CD4-positive, CD25-positive, alpha-beta regulatory T cell (primary cell): ENCODE measurements around the gene PRRX2. TPM values are rescaled to one million over a fixed set of nuclear protein-coding genes. Genes with fewer than 3 reads are reported as not detected.

ENCODE experiments used
- ATAC-seq, 2 donors: fragments of 150-1000 bp; cut with Tn5 transposase; one replicate each; pipeline ENCODE4 v1.10.0; 2021; ENCODE audit warnings: low read depth in 2 of 2, moderate number of reproducible peaks in 2 of 2, moderate library complexity in 1 of 2
- DNase-seq, 3 donors: peaks; one replicate each; pipeline versions ENCODE4 v3.0.0 to v3.0.0-alpha.2; 2012 to 2022; ENCODE audit warnings: mixed read lengths in 1 of 3
- H3K27ac ChIP-seq: one replicate; pipeline ENCODE4 v1.7.0; 2013; ENCODE audit warnings: mild to moderate bottlenecking, low read length; ENCODE audit not compliant: insufficient read depth, poor library complexity, severe bottlenecking
- H3K27me3 ChIP-seq: one replicate; pipeline ENCODE4 v1.7.0; 2013; ENCODE audit warnings: low read length; ENCODE audit not compliant: control insufficient read depth, insufficient read depth
- H3K36me3 ChIP-seq: one replicate; pipeline ENCODE4 v1.7.0; 2013; ENCODE audit warnings: mild to moderate bottlenecking, low read length, moderate library complexity; ENCODE audit not compliant: control insufficient read depth, insufficient read depth
- H3K4me1 ChIP-seq: 2 replicates; pipeline ENCODE4 v1.7.0; 2013; ENCODE audit warnings: mild to moderate bottlenecking, low read length; ENCODE audit not compliant: insufficient read depth, control insufficient read depth, poor library complexity, severe bottlenecking
- H3K4me3 ChIP-seq: one replicate; pipeline ENCODE4 v1.7.0; 2013; ENCODE audit warnings: low read depth, mild to moderate bottlenecking, low read length, moderate library complexity
- H3K9me3 ChIP-seq, 2 experiments: 1 replicate in 1 of 2; 2 replicates in 1 of 2; pipeline ENCODE4 v1.7.0; 2013; ENCODE audit warnings: low read length in 2 of 2, mild to moderate bottlenecking in 1 of 2, moderate library complexity in 1 of 2; ENCODE audit not compliant: control insufficient read depth in 2 of 2
- H3K27ac Mint-ChIP-seq, 3 donors: one replicate each; pipeline ENCODE4 v1.8.0; 2020 to 2022; ENCODE audit warnings: mild to moderate bottlenecking in 3 of 3, mixed read lengths in 3 of 3, moderate library complexity in 2 of 3
- H3K27me3 Mint-ChIP-seq: one replicate; pipeline ENCODE4 v1.8.0; 2022; ENCODE audit warnings: mild to moderate bottlenecking, mixed read lengths
- H3K36me3 Mint-ChIP-seq: one replicate; pipeline ENCODE4 v1.8.0; 2020; ENCODE audit warnings: mixed read lengths
- H3K4me1 Mint-ChIP-seq, 4 donors: one replicate each; pipeline ENCODE4 v1.8.0; 2020 to 2022; ENCODE audit warnings: mixed read lengths in 4 of 4, mild to moderate bottlenecking in 1 of 4
- H3K4me3 Mint-ChIP-seq, 4 donors: one replicate each; pipeline ENCODE4 v1.8.0; 2020 to 2022; ENCODE audit warnings: mild to moderate bottlenecking in 4 of 4, mixed read lengths in 4 of 4, moderate library complexity in 3 of 4
- H3K9me3 Mint-ChIP-seq, 7 donors: one replicate each; pipeline ENCODE4 v1.8.0; 2020 to 2022; ENCODE audit warnings: mixed read lengths in 7 of 7, mild to moderate bottlenecking in 3 of 7, moderate library complexity in 2 of 7
- polyA plus RNA-seq, 4 donors: library from polyadenylated mRNA; unstranded; fragments of 300-500 nt; fragmentation: Illumina TruSeq; gene quantifications; one replicate each; pipeline ENCODE4 v1.2.3, GENCODE V29; 2021
- total RNA-seq: library from RNA; stranded (reverse); gene quantifications from one replicate; pipeline ENCODE4 v1.2.3, GENCODE V29; 2022

The PRRX2 gene
- total and polyA plus RNA-seq, 5 donors from 2014 or later, result not detected

DNA sequence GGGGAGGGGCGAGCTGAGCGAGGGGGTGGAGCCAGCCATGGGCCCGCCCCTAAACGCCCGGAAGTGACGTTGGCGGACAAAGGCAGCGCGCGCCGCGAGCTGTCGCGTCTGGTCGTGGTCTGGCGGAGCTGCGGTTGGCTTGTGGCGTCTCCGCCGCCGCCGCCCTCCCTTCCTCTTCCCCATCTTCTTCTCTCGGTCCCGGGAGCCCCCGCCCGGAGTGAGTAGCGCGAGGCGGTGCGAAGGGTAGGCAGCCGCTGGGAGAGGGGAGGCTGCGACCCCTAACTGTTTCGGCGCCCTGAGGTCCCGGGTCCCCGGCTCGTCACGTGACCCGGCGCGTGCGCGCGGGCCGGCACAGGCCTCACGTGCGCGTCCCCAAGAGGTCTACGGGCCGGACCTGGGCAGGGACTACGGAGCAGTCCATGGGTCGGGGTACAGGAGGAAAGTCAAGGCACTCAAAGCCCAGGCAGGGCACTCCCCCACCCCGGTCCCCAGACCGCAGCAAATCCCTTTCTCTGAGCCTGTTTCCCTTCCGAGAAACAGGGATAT is 39.3 kb upstream of the PRRX2 start, which contains the start of gene NTMT1:
NTMT1 (plus strand) TSS at position 85 of the 546 bp plus-strand sequence. CDS start 6,541 bp downstream, outside the sequence.
- DNase-seq (peak; percentile 85 to 90 (median 90)), ATAC-seq (peak; percentile 75 to 76)
- H3K27ac Mint-ChIP-seq, result peak within 1 kb of the TSS; percentile 43 to 97 (median 95)
- Histone ChIP-seq H3K4me1 (peaks cover 42% of the 10 kb centered on the region), H3K27ac (peak within 1 kb of the TSS; percentile 94), H3K36me3 (peaks cover 7% of the 10 kb centered on the region), H3K27me3 (peaks cover under 1% of the 10 kb centered on the region), H3K9me3 (no peaks in the 10 kb centered on the region), H3K4me3 (peak within 1 kb of the TSS; percentile 84)
- H3K27me3 Mint-ChIP-seq, result peaks cover 36% of the 10 kb centered on the region
- peak within 1 kb of the TSS; percentile 87 to 93 (median 90) for H3K4me3 Mint-ChIP-seq
- H3K4me1 Mint-ChIP-seq, result peaks cover 22 to 66% (median 50%) of the 10 kb centered on the region in 4 donors
- peaks cover 0 to 2% (median 0%) of the 10 kb centered on the region in 7 donors for H3K9me3 Mint-ChIP-seq
- H3K36me3 Mint-ChIP-seq, result no peaks in the 10 kb centered on the region

DNA sequence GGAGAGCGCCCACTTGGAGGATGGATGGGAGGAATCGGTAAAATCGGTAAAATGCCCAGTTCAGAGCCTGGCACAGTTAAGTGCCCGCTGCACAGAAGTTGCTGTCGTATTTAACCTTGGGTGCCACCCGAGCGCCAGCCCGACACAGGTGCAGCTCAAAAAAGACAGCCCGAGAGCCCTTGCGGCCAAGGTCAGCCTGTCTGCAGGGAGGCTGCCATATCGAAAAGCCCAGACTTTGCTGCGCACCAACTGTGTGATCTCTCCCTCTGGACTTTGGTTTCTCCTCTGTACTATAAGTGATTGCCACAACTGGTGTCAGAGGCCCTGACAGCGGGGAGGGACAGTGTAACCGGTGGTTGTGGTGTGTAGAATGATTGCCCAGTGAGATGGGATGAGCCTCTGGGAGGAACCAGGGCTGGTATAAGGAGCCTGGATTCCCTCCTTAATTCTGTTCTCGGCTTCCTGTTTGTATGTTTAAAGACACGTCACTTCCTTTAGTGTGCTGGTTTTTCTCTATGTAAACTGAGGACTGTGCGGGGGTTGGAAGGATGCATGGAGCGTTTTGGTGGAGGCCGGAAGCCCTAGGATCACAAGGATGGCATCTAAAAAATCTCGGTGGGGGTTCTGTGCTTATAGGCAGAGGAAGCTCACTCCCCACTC is 38.7 kb upstream of the PRRX2 start:
- H3K4me3 Mint-ChIP-seq, result peak overlapping the region; percentile 87 to 93 (median 90)
- peak overlapping the region; percentile 12 to 97 (median 95) for H3K27ac Mint-ChIP-seq
- no peaks in the 10 kb centered on the region for H3K27me3 ChIP-seq
- H3K27ac ChIP-seq, result peak overlapping the region; percentile 94
- H3K9me3 Mint-ChIP-seq, result peaks cover 0 to 2% (median 0%) of the 10 kb centered on the region in 7 donors
- DNase-seq, result peak; percentile 38 to 62 (median 47)
- peaks cover 7% of the 10 kb centered on the region for H3K36me3 ChIP-seq
- H3K4me1 ChIP-seq, result peaks cover 44% of the 10 kb centered on the region
- H3K4me3 ChIP-seq, result peak overlapping the region; percentile 84
- H3K4me1 Mint-ChIP-seq, result peaks cover 22 to 71% (median 55%) of the 10 kb centered on the region in 4 donors
- peaks cover 29% of the 10 kb centered on the region for H3K27me3 Mint-ChIP-seq
- H3K9me3 ChIP-seq, result no peaks in the 10 kb centered on the region
- H3K36me3 Mint-ChIP-seq, result no peaks in the 10 kb centered on the region
- peak; percentile 22 to 26 for ATAC-seq

DNA sequence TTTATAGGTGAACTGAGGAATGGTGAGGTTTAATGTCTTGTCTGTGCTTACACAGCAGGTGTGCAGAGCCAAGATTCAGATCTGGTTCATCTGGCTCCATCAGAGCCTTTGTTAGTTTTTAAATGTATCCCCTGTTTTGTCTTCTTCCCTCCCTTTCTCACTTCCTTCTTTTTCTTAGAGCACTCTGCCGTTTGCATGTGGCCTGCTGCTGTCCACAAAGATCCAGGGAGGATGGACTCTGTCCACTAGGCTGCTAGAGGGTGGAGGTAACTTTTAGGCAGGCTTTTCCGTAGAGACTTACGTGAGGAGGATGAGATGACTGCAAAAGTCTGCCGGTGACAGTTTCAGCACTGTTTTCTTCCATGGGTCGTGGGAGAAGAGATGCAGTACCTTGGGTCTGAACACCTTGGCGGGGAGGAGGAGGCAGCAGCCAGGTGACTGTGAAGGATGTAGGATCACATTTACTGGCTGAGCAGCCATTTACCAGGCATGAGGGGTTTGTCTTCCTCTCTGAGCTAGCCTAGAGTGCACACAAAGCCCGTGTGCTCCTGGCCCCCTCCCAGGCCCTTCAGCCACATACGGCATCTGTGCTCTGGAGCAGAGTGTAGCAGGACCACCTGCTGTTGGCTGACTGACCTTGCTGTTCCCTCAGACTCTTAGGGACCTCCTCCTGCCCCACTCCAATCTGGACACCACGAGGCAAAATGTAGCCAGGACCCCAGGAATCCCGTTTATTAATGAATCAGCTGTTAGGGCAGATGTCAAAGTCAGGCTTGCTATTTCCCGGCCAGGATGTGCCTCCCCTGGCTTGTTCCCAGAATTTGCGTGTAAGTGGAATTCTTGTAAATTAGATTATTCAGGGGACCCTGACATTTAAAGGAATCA is 37.6 kb upstream of the PRRX2 start:
- Mint-ChIP-seq H3K4me3 (peak overlapping the region; percentile 87 to 93 (median 90)), H3K4me1 (peaks cover 22 to 76% (median 57%) of the 10 kb centered on the region in 4 donors), H3K27ac (peak overlapping the region in 2 of 3 donors; percentile 95 to 97), H3K9me3 (peaks cover 0 to 2% (median 0%) of the 10 kb centered on the region in 7 donors), H3K27me3 (peaks cover 19% of the 10 kb centered on the region), H3K36me3 (peaks cover 4% of the 10 kb centered on the region)
- no peaks in the 10 kb centered on the region for H3K27me3 ChIP-seq
- DNase-seq, result no peak
- H3K9me3 ChIP-seq, result no peaks in the 10 kb centered on the region
- H3K36me3 ChIP-seq, result peaks cover 13% of the 10 kb centered on the region
- ATAC-seq, result no peak
- H3K4me3 ChIP-seq, result peak overlapping the region; percentile 84
- peak overlapping the region; percentile 6 for H3K27ac ChIP-seq
- H3K4me1 ChIP-seq, result peaks cover 45% of the 10 kb centered on the region

DNA sequence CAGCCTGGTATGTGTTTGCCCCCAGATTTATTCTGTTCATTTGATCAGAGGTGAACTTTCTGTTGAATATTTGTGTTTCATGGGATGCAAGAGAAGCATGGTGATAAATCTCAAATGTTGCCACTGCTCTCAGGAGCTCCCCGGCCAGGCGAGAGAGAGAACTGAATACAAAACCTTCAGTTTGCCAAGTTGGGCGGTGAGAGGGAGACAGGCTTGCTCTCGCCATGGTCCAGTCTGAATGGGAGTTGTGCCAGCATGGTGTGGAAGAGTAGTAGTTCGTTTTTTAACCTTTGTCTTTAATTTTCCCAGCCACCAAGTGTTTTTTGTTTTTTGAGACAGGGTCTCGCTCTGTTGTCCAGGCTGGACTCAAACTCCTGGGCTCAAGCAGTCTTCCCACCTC is 36.7 kb upstream of the PRRX2 start:
- Mint-ChIP-seq H3K27me3 (peaks cover 14% of the 10 kb centered on the region), H3K27ac (peak overlapping the region in 2 of 3 donors; percentile 20 to 95), H3K4me3 (peak overlapping the region in 3 of 4 donors; percentile 33 to 91 (median 57)), H3K4me1 (peaks cover 18 to 72% (median 54%) of the 10 kb centered on the region in 4 donors), H3K36me3 (peaks cover 4% of the 10 kb centered on the region), H3K9me3 (no peaks in the 10 kb centered on the region)
- H3K4me3 ChIP-seq, result no peak overlapping the region
- no peaks in the 10 kb centered on the region for H3K27me3 ChIP-seq
- no peak overlapping the region for H3K27ac ChIP-seq
- H3K4me1 ChIP-seq, result peaks cover 45% of the 10 kb centered on the region
- peaks cover 19% of the 10 kb centered on the region for H3K36me3 ChIP-seq
- no peak for DNase-seq
- no peak for ATAC-seq
- no peaks in the 10 kb centered on the region for H3K9me3 ChIP-seq

DNA sequence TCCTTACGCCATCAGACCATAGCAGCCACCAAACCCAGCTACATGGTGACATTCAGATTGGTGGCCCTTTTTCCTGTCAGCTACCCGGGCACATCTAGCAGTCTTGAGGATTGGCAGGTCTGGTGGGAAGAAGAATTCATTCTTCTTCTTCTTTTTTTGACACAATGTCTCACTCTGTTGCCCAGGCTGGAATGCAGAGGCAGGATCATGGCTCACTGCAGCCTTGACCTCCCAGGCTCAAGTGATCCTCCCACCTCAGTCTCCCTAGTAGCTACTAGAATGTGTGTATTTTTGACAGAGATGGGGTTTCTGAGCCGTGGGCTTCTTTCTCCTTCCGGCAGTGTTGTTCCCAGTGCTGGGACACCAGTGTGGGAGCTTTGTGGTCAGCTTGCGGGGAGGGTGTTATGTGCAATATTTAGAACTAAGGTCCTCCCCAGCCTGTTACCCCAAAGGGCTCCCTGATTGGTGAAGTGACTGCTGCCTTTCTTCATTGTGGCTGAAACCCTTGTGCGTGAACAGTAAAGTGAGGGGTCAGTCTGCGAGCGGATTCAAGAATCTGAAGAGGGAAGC is 36.1 kb upstream of the PRRX2 start:
- peaks cover 18 to 68% (median 49%) of the 10 kb centered on the region in 4 donors for H3K4me1 Mint-ChIP-seq
- H3K4me1 ChIP-seq, result peaks cover 42% of the 10 kb centered on the region
- ATAC-seq (no peak), DNase-seq (no peak)
- H3K27me3 ChIP-seq, result no peaks in the 10 kb centered on the region
- H3K27ac Mint-ChIP-seq, result peak overlapping the region in 1 of 3 donors; percentile 20
- peak overlapping the region in 2 of 4 donors; percentile 46 to 91 for H3K4me3 Mint-ChIP-seq
- no peaks in the 10 kb centered on the region for H3K9me3 Mint-ChIP-seq
- H3K36me3 ChIP-seq, result peaks cover 26% of the 10 kb centered on the region
- peaks cover 4% of the 10 kb centered on the region for H3K36me3 Mint-ChIP-seq
- no peaks in the 10 kb centered on the region for H3K9me3 ChIP-seq
- H3K27ac ChIP-seq, result no peak overlapping the region
- peaks cover 10% of the 10 kb centered on the region for H3K27me3 Mint-ChIP-seq
- H3K4me3 ChIP-seq, result no peak overlapping the region

- peaks cover 41% of the 10 kb centered on the region for H3K36me3 ChIP-seq
- peak overlapping the region in 2 of 3 donors; percentile 68 to 80 for H3K27ac Mint-ChIP-seq
- H3K4me1 Mint-ChIP-seq, result peaks cover 12 to 57% (median 42%) of the 10 kb centered on the region in 4 donors
Measured at GRCh38 chr9:129630967-129631673, 34.3 kb upstream of the PRRX2 start.

More at GRCh38 chr9:129630967-129631673, 34.3 kb upstream of the PRRX2 start:
- peak overlapping the region in 1 of 4 donors; percentile 74 for H3K4me3 Mint-ChIP-seq
- H3K9me3 Mint-ChIP-seq, result no peaks in the 10 kb centered on the region
- DNase-seq, result no peak
- Histone ChIP-seq H3K4me3 (no peak overlapping the region), H3K4me1 (peaks cover 27% of the 10 kb centered on the region), H3K27me3 (no peaks in the 10 kb centered on the region), H3K9me3 (no peaks in the 10 kb centered on the region), H3K27ac (no peak overlapping the region)
- no peak for ATAC-seq
- H3K36me3 Mint-ChIP-seq, result peaks cover 4% of the 10 kb centered on the region
- H3K27me3 Mint-ChIP-seq, result peaks cover 6% of the 10 kb centered on the region
